ENCODE results near the gene PTPDC1.
"Not testable (repeated sequence)": the region's sequence is repeated elsewhere in the genome, so short reads cannot be mapped to it uniquely, and the experiment has no call there.

Gene PTPDC1

DNA sequence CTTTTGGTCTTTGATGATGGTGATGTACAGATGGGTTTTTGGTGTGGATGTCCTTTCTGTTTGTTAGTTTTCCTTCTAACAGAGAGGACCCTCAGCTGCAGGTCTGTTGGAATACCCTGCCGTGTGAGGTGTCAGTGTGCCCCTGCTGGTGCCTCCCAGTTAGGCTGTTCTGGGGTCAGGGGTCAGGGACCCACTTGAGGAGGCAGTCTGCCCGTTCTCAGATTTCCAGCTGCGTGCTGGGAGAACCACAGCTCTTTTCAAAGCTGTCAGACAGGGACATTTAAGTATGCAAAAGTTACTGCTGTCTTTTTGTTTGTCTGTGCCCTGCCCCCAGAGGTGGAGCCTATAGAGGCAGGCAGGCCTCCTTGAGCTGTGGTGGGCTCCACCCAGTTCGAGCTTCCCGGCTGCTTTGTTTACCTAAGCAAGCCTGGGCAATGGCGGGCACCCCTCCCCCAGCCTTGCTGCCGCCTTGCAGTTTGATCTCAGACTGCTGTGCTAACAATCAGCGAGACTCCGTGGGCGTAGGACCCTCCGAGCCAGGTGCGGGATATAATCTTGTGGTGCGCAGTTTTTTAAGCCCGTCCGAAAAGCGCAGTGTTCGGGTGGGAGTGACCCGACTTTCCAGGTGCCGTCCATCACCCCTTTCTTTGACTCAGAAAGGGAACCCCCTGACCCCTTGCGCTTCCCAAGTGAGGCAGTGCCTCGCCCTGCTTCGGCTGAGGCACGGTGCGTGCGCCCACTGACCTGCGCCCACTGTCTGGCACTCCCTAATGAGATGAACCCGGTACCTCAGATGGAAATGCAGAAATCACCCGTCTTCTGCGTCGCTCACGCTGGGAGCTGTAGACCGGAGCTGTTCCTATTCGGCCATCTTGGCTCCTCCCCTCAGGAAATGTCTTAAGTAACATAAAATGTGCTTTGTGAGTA lies 10.2 kb downstream of the PTPDC1 start:
- not testable (repeated sequence) for DNase-seq

DNA sequence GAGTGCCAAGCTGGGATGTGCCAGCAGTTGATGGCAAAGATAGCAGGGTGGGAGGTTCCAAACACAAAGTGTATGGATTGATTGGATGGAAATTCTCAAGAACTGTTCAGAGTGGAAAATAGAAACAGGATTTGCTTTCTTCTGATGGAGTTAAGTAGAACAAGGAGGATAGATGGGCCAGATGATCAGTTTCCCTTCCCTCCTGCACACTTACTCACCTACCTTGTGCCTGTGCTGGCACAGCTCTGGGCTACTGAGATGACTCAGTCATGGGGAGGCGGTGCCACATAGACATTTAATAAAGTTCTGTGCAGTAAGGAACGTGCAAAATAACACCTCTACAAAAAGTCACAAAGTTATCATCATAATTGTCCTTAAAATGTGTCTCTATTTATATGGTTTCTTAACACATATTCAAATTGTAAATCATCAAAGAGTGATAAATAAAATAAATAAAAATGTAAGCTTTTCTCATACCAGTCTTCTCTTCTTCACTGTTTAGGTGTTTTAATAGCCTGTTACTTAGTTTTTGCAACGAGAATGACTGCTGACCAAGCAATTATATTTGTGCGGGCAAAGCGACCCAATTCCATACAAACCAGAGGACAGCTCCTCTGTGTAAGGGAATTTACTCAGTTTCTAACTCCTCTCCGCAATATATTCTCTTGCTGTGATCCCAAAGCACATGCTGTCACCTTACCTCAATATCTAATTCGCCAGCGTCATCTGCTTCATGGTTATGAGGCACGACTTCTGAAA lies 12.7 kb downstream of the PTPDC1 start:
- DNase-seq, result no peak

GRCh38 chr9:94097788-94098414 lies 13.6 kb downstream of the PTPDC1 start:
- no peak for DNase-seq

DNA sequence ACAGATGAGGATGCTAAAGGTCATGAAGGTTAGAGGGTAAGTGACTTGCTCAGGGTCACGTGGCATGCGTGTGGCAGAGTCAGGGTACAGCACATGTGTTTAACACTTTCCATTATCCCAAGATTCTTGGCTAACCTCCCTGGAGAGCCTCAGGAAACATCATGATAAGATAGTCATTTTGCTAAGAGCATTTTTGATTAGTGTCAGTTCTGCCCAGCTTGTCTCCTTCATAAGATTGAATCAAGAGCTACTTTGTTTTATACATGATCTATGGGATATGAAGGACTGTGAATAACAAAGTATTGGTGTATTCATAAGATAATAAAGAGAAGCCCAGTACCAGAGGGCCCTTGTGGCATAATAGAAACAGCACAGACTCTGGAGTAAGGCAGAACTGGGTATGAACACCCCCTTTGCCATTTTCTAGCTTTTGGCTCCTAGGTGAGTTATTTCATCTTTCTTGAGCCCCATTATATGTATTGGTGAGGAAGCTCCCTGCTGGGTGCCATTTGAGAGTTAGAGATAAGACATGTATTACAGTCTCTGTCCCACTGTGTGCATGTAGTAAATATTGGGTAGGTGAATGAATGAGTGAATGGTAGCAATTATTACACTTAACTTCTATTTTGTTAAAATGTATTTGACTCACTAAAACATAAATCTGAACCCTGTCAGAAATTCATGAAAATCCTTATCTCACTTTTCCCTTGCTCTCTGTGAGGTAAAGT lies 16.1 kb downstream of the PTPDC1 start:
- DNase-seq, result no peak

- DNase-seq, result peak; percentile 25
These were observed 17.0 kb downstream of the PTPDC1 start for GRCh38 chr9:94101162-94101853.

- no peak for DNase-seq
These were observed 24.3 kb downstream of the PTPDC1 start for GRCh38 chr9:94108584-94108983.

GRCh38 chr9:94110821-94111252 lies 26.6 kb downstream of the PTPDC1 start:
- DNase-seq, result no peak

DNA sequence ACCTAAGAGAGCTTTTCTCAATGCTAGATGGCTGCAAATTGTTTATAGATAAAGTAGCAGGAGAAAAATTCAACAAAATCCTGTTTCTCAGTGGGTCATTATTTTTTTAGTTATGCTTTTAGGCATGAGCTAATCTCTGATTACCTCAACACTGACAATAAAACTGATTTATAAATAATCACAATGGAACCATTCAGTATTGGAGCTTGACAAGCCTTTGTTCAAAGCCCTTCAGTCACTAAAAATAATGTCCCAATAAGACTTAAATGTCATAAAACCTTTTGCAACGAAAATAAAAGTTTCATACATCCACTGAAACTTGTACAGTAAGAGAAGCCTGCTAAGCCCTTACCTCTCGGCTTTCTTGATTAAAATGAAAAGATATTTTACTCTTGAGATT lies 27.2 kb downstream of the PTPDC1 start:
- DNase-seq, result no peak

GRCh38 chr9:94112716-94113465 lies 28.6 kb downstream of the PTPDC1 start:
- DNase-seq, result peak; percentile 23

GRCh38 chr9:94120088-94120487 lies 35.8 kb downstream of the PTPDC1 start:
- DNase-seq, result not testable (repeated sequence)

GRCh38 chr9:94120854-94121376 lies 36.7 kb downstream of the PTPDC1 start:
- no peak for DNase-seq

DNA sequence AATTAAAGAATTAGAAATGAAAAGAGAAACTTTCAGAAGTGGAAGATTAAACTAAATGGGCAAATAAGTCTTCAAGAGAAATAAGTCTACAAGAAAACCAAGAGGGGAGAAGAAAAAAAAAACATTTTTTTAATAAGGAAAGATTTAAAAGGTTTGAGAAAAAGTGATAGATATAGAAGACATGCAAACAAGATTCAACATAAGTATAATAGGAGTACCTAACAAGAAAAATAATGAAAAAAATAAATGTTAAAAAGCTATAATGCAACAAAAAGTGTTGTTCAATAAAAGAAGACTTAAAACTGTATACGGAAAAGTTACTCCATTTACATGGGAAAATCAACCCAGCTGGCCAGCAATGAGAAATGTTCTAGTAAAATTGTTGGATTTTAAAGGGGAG lies 42.6 kb downstream of the PTPDC1 start:
- no peak for DNase-seq

DNA sequence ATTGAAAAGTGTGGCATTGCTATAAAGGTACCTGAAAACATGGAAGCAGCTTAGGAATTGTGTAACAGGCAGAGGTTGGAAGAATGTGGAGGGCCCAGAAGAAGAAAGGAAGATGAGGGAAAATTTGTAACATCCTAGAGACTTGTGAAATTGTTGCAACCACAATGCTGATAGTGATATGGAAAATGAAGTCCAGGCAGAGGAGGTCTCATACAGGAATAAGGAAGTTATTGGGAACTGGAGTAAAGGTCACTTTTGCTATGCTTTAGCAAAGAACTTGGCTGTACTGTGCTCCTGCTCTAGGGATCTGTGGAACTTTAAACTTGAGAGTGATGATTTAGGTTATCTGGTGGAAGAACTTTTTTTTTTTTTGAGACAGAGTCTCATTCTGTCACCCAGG lies 43.5 kb downstream of the PTPDC1 start:
- no peak for DNase-seq

- DNase-seq, result no peak
These were observed 44.3 kb downstream of the PTPDC1 start for GRCh38 chr9:94128580-94128979.

DNA sequence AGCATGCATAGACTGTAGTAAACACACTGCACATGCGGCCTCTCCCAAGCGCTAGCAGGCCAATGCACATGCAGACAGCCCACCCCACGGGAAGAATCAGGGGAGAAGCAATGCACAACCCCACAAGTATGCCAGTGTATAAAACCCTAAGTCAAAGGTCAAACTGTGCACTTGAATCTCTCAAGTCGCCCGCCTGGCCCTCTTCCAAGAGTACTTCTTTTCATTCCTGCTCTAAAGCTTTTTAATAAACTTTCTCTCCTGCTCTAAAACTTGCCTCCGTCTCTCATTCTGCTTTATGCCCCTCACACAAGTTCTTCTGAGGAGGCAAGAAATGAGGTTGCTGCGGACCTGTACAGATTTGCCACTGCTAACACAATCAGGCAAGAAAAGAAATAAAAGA lies 50.4 kb downstream of the PTPDC1 start:
- DNase-seq, result no peak

DNA sequence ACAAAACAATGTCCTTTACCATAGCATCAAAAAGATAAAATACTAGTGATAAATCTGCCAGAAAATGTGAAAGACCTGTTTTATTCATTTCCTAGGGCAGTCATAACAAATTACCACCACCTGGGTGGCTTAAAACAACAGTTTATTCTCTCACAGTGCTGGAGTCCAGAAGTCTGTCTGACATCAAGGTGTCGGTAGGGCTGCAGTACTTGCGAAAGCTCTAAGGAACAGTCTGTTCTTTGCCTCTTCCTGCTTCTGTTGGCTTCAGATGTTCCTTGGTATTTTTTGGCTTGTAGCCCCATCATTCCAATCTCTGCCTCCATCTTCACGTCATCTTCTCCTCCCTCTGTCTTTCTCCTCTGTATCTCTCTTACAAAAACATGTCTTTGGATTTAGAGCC lies 51.0 kb downstream of the PTPDC1 start:
- DNase-seq, result peak; percentile 17

DNA sequence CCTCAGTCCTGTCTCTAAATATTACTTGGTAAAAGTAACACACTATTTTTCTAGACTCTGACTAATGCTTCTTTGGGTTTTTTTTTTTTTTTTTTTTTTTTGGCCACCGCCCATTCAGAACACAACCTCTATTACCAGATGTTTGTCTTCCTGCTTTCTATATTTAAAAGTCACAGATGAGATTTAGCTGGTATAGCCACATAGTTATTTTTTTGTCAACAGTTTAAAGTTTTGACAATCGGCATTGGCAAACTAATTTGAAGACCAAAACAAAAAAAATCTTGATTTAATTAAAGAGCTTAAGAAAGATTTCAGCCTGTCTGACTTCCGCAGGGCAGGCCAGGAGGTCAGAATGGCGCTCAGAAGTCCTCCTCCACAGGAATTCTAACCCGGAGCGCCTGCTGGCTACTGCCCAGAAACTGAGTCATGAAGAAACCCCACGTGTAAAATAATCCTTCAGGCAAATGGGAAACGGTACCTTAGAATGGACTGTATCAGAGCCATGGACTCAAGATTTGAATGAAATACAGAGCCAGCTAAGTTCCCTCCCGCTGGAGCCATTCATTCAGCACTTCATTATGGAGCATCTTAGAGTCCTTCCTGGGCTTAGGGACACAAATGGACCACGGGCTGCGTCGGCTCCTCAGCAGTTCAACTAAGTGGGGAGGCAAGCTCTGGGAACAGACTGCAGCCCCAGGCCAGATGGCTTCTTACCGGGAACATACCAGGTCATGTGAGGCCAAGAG lies 55.6 kb downstream of the PTPDC1 start:
- DNase-seq, result peak; percentile 19

DNA sequence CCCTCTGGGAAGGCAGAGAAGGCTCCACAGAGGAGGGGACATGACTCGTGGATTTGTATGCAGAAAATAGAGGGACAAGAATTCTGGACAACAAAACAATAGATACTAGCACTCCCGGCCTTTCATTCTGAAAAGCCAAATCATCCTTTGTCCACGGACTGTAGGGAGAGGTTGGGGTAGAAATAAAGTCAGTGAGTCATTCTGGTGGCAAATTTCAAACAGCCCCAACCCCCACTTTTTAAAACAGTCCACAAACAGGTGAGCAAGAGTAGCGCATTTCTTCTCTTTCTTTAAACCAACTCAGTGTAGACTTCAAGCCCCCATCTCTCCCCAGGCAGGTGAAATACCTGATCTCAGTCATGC lies 56.1 kb downstream of the PTPDC1 start:
- no peak for DNase-seq

GRCh38 chr9:94140791-94141790 lies 56.8 kb downstream of the PTPDC1 start:
- no peak for DNase-seq

All from hematopoietic multipotent progenitor cell treated with erythropoietin and hydrocortisone succinate and interleukin-3 and kit ligand, for 6 days (in vitro differentiated cells).